WERI-Rb-1 (cell line): Measurements from ENCODE around the gene SRGN.

ENCODE experiments used
- DNase-seq: peaks from one replicate; pipeline ENCODE4 v3.0.0-alpha.2; 2020
- H3K27ac ChIP-seq: fragments of 250-450 bp; sonication (Bioruptor Pico); 2 replicates; pipeline ENCODE4 v1.5.1; 2020; ENCODE audit warnings: mild to moderate bottlenecking, moderate library complexity
- H3K27me3 ChIP-seq: fragments of 250-450 bp; sonication (Bioruptor Pico); 2 replicates; pipeline ENCODE4 v1.5.1; 2021; ENCODE audit warnings: mild to moderate bottlenecking, low read depth, moderate library complexity; ENCODE audit not compliant: insufficient read depth, severe bottlenecking
- H3K36me3 ChIP-seq: fragments of 250-450 bp; sonication (Bioruptor Pico); 2 replicates; pipeline ENCODE4 v1.5.1; 2020; ENCODE audit warnings: mild to moderate bottlenecking, moderate library complexity
- H3K4me3 ChIP-seq: 2 replicates; pipeline ENCODE4 v1.5.1; 2011; ENCODE audit warnings: low read depth, mild to moderate bottlenecking, control low read depth, low read length
- H3K9me3 ChIP-seq: fragments of 250-450 bp; sonication (Bioruptor Pico); 2 replicates; pipeline ENCODE4 v1.5.1; 2021; ENCODE audit warnings: mild to moderate bottlenecking, moderate library complexity; ENCODE audit not compliant: severe bottlenecking
- TF ChIP-seq, protein P1 (sequence below): IDR thresholded peaks from 2 replicates; pipeline ENCODE4 v1.5.1; 2011; ENCODE audit warnings: low read depth, mild to moderate bottlenecking, control low read depth, inconsistent platforms, low read length

Gene SRGN

DNA sequence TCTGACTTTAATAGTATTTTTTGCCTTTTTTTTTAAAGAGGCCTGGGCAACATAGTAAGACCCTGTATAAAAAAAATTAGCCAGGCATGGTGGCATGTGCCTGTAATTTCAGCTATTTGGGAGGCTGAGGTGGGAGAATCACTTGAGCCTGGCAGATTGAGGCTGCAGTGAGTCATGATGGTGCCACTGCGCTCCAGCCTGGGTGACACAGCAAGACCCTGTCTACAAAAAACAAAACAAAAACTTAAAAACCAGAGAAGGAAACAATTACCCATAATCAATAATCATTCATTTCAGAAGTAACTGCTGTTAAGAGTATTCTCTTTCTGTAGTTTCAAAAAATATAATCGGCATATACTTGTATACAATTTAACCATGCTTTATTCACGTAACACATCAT is 64.1 kb downstream of the SRGN start:
- no peak overlapping the region for H3K27ac ChIP-seq
- no peaks in the 10 kb centered on the region for H3K27me3 ChIP-seq
- H3K9me3 ChIP-seq, result no peaks in the 10 kb centered on the region
- TF ChIP-seq, protein P1, sequence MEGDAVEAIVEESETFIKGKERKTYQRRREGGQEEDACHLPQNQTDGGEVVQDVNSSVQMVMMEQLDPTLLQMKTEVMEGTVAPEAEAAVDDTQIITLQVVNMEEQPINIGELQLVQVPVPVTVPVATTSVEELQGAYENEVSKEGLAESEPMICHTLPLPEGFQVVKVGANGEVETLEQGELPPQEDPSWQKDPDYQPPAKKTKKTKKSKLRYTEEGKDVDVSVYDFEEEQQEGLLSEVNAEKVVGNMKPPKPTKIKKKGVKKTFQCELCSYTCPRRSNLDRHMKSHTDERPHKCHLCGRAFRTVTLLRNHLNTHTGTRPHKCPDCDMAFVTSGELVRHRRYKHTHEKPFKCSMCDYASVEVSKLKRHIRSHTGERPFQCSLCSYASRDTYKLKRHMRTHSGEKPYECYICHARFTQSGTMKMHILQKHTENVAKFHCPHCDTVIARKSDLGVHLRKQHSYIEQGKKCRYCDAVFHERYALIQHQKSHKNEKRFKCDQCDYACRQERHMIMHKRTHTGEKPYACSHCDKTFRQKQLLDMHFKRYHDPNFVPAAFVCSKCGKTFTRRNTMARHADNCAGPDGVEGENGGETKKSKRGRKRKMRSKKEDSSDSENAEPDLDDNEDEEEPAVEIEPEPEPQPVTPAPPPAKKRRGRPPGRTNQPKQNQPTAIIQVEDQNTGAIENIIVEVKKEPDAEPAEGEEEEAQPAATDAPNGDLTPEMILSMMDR, result no peak
- no peak overlapping the region for H3K4me3 ChIP-seq
- no peak for DNase-seq
- H3K36me3 ChIP-seq, result no peaks in the 10 kb centered on the region; the same call in 1 of the 2 replicates

DNA sequence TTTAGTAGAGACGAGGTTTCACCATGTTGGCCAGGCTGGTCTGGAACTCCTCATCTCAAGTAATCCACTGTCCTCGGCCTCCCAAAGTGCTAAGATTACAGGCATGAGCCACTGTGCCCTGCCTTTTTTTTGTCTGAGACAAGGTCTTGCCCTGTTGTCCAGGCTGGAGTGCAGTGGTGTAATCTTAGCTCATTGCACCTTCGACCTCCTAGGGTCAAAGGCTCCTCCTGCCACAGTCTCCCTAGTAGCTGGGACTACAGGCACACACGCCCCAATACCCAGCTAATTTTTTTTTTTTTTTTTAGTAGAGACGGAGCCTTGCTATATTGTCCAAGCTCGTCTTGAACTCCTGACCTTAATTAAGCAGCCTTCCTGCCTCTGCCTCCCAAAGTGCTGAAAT is 65.3 kb downstream of the SRGN start:
- Histone ChIP-seq H3K36me3 (peaks cover 3% of the 10 kb centered on the region), H3K4me3 (no peak overlapping the region), H3K27me3 (no peaks in the 10 kb centered on the region), H3K9me3 (no peaks in the 10 kb centered on the region), H3K27ac (no peak overlapping the region)
- no peak for DNase-seq
- TF ChIP-seq, protein P1, result no peak
